Measurements from ENCODE around the gene PRDX3. TPM values are rescaled to one million over a fixed set of nuclear protein-coding genes. Genes with fewer than 3 reads are reported as not detected.
A peak's percentile ranks its signal among the peaks of the same experiment; 100 is the strongest.

Gene PRDX3
- total RNA-seq, 1 experiment from 2014 or later, result 213 TPM

DNA sequence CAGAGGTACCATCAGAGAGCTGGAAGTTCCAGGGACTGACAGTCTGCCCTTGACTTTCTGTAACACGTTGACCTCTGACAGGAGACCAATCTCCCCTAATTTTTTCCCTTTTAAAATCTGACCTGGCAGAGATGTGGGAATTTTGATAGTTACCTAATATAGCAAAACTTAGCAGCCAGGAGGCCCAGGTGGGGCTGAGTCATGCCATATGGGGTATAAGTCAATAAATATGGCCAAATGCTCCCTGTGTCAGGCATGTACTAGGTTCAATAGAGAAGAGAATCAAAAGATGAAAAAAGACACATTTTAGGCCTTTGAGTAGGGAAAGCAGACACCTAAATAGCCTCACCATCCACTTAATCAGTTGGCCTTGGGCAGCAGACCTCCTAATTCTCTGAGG is 22.6 kb upstream of the PRDX3 start:
- no peak overlapping the region for H3K4me3 Mint-ChIP-seq (ENCODE audit: unreplicated experiment)
- H3K4me3 ChIP-seq (ENCODE audit: low read depth, low read length), result no peak overlapping the region
- H3K27ac Mint-ChIP-seq (ENCODE audit: unreplicated experiment), result no peak overlapping the region
- H3K9me3 Mint-ChIP-seq (ENCODE audit: unreplicated experiment), result no peaks in the 10 kb centered on the region
- ChIA-PET CTCF (interaction anchor here (0.6 to 3.8 kb wide), 3 partner anchors 119 to 341 kb away, joined by 3 to 95 read pairs (median 3); partner anchors contain the start of gene RGS10), POLR2A (no interaction called here)
- intact Hi-C loops (cut with micrococcal nuclease; ENCODE audit: unreplicated experiment), result no loop called here
- TF ChIP-seq, protein P1, sequence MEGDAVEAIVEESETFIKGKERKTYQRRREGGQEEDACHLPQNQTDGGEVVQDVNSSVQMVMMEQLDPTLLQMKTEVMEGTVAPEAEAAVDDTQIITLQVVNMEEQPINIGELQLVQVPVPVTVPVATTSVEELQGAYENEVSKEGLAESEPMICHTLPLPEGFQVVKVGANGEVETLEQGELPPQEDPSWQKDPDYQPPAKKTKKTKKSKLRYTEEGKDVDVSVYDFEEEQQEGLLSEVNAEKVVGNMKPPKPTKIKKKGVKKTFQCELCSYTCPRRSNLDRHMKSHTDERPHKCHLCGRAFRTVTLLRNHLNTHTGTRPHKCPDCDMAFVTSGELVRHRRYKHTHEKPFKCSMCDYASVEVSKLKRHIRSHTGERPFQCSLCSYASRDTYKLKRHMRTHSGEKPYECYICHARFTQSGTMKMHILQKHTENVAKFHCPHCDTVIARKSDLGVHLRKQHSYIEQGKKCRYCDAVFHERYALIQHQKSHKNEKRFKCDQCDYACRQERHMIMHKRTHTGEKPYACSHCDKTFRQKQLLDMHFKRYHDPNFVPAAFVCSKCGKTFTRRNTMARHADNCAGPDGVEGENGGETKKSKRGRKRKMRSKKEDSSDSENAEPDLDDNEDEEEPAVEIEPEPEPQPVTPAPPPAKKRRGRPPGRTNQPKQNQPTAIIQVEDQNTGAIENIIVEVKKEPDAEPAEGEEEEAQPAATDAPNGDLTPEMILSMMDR (IDR thresholded peaks at IDR 0.05; ENCODE audit: insufficient read depth in 1 of 2, low read depth in 1 of 2, low read length in 1 of 2, severe bottlenecking in 1 of 2, unreplicated experiment in 1 of 2), result no peak
- H3K27me3 Mint-ChIP-seq (ENCODE audit: insufficient read depth, unreplicated experiment), result no peaks in the 10 kb centered on the region
- DNase-seq, result no peak
- H3K36me3 ChIP-seq (ENCODE audit: control insufficient read depth, insufficient read depth, low read length), result no peaks in the 10 kb centered on the region; the same call in 1 of the 2 replicates
- H3K4me1 ChIP-seq, result peaks cover 4% of the 10 kb centered on the region
- no peaks in the 10 kb centered on the region for H3K4me1 Mint-ChIP-seq (ENCODE audit: low read depth, unreplicated experiment)
- no peaks in the 10 kb centered on the region for H3K27me3 ChIP-seq (replicated peaks; ENCODE audit: control insufficient read depth, insufficient read depth, low read length)
- H3K9me3 ChIP-seq, result no peaks in the 10 kb centered on the region
- H3K36me3 Mint-ChIP-seq (ENCODE audit: insufficient read depth, unreplicated experiment), result no peaks in the 10 kb centered on the region
- no TSS peak for BruUV-seq (replicated peaks)

- Mint-ChIP-seq H3K27me3 (ENCODE audit: insufficient read depth, unreplicated experiment) (no peaks in the 10 kb centered on the region), H3K9me3 (ENCODE audit: unreplicated experiment) (no peaks in the 10 kb centered on the region), H3K4me3 (ENCODE audit: unreplicated experiment) (no peak overlapping the region), H3K4me1 (ENCODE audit: low read depth, unreplicated experiment) (peaks cover 7% of the 10 kb centered on the region), H3K27ac (ENCODE audit: unreplicated experiment) (no peak overlapping the region), H3K36me3 (ENCODE audit: insufficient read depth, unreplicated experiment) (no peaks in the 10 kb centered on the region)
- Histone ChIP-seq H3K36me3 (ENCODE audit: control insufficient read depth, insufficient read depth, low read length) (no peaks in the 10 kb centered on the region; the same call in 1 of the 2 replicates), H3K9me3 (no peaks in the 10 kb centered on the region), H3K27me3 (replicated peaks; ENCODE audit: control insufficient read depth, insufficient read depth, low read length) (no peaks in the 10 kb centered on the region), H3K4me3 (ENCODE audit: low read depth, low read length) (no peak overlapping the region), H3K4me1 (peaks cover 6% of the 10 kb centered on the region; the same call in 1 of the 2 replicates)
- ChIA-PET POLR2A (no interaction called here), CTCF (interaction anchor here (0.5 to 3.8 kb wide), 38 partner anchors 10 to 661 kb away, joined by 3 to 95 read pairs (median 5); partner anchors contain the start of genes DENND10 and RGS10)
- no TSS peak for BruUV-seq (replicated peaks)
- intact Hi-C loops (cut with micrococcal nuclease; ENCODE audit: unreplicated experiment), result loop anchor here (1.0 to 2.0 kb wide), 5 partner anchors 61 to 344 kb away; no protein-coding TSS in a partner anchor
- peak; percentile 78 for DNase-seq
- TF ChIP-seq, protein P1 (IDR thresholded peaks at IDR 0.05; ENCODE audit: insufficient read depth in 1 of 2, low read depth in 1 of 2, low read length in 1 of 2, severe bottlenecking in 1 of 2, unreplicated experiment in 1 of 2), result peak; percentile 68 to 93
Measured at GRCh38 chr10:119199231-119199992, 20.8 kb upstream of the PRDX3 start.

- ChIA-PET CTCF (interaction anchor here (0.5 to 3.8 kb wide), 7 partner anchors 8 to 410 kb away, joined by 3 to 95 read pairs (median 5); no protein-coding TSS in a partner anchor), POLR2A (no interaction called here)
- Mint-ChIP-seq H3K4me3 (ENCODE audit: unreplicated experiment) (no peak overlapping the region), H3K27me3 (ENCODE audit: insufficient read depth, unreplicated experiment) (no peaks in the 10 kb centered on the region), H3K36me3 (ENCODE audit: insufficient read depth, unreplicated experiment) (no peaks in the 10 kb centered on the region), H3K27ac (ENCODE audit: unreplicated experiment) (no peak overlapping the region), H3K9me3 (ENCODE audit: unreplicated experiment) (no peaks in the 10 kb centered on the region), H3K4me1 (ENCODE audit: low read depth, unreplicated experiment) (peaks cover 7% of the 10 kb centered on the region)
- Histone ChIP-seq H3K36me3 (ENCODE audit: control insufficient read depth, insufficient read depth, low read length) (no peaks in the 10 kb centered on the region; the same call in 1 of the 2 replicates), H3K4me1 (peaks cover 6% of the 10 kb centered on the region; the same call in 1 of the 2 replicates), H3K27me3 (replicated peaks; ENCODE audit: control insufficient read depth, insufficient read depth, low read length) (no peaks in the 10 kb centered on the region), H3K4me3 (ENCODE audit: low read depth, low read length) (no peak overlapping the region), H3K9me3 (no peaks in the 10 kb centered on the region)
- no TSS peak for BruUV-seq (replicated peaks)
- intact Hi-C loops (cut with micrococcal nuclease; ENCODE audit: unreplicated experiment), result loop anchor here (2.0 kb wide), 2 partner anchors 60 to 290 kb away; no protein-coding TSS in a partner anchor
- no peak for DNase-seq
- TF ChIP-seq, protein P1 (IDR thresholded peaks at IDR 0.05; ENCODE audit: insufficient read depth in 1 of 2, low read depth in 1 of 2, low read length in 1 of 2, severe bottlenecking in 1 of 2, unreplicated experiment in 1 of 2), result peak in 1 of 2 experiments; percentile 34
Measured at GRCh38 chr10:119198438-119198837, 19.8 kb upstream of the PRDX3 start.

All from Caco-2 (cell line).